Prostate gland (tissue), 2 donors: Measurements from ENCODE around the gene INPP5B.

Source experiments
- CTCF ChIP-seq, 4 experiments: fragments of 200-600 bp in 2 of 4; fragments of 450-650 bp in 2 of 4; sonication (generic) in 2 of 4; IDR thresholded peaks; 1 replicate in 3 of 4; 2 replicates in 1 of 4; pipeline ENCODE4 v1.5.1; 2016 to 2019; ENCODE audit warnings: antibody characterized with exemption in 4 of 4, mild to moderate bottlenecking in 2 of 4, moderate library complexity in 2 of 4
- POLR2AphosphoS5 ChIP-seq: sonication (generic); formaldehyde crosslinking; IDR thresholded peaks from one replicate; pipeline ENCODE4 v1.6.1; 2017; ENCODE audit warnings: antibody characterized with exemption

GRCh38 chr1:37811027-37811655, 135.7 kb downstream of the INPP5B start:
- no peak for TF ChIP-seq POLR2AphosphoS5
- peak in 3 of 4 experiments; percentile 35 to 56 (median 37) for TF ChIP-seq CTCF (IDR thresholded peaks at IDR 0.05)
